Measurements from ENCODE around the gene SP140.

Gene SP140

DNA sequence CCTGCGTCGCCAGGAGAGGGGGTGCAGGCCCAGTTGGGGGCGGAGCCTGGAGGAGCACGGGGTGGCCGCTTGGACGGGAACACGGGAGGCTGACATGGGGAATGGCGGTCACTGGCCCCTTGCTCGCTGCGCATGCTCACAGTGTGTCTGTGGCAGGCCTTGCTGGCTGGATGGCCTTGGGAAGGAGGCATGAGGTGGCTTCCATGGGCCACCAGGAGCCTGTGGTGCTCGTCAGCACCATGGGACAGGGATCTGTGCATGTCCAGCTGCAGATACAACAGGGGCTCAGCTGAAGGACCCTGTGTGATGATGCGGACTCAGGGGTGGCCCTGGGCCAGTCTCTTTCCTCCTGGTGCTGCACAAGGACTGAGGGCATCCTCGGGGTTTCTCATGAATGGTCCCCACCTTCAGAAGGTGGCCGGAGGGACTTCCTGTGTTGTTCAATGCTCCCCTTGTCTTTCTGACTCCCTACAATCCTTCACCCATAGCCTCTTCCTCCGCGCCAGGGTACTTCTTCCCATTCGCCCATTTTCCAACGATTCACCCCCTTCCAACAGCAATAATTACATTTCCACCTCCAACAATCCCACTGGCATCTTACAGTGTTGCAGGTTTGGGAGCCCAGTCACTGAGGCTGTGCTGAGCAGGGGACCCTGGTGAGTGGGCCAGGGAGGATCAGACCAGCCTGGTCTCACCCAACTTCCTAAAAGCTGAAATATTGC lies 98.0 kb downstream of the SP140 start:
- TF ChIP-seq, protein P1, sequence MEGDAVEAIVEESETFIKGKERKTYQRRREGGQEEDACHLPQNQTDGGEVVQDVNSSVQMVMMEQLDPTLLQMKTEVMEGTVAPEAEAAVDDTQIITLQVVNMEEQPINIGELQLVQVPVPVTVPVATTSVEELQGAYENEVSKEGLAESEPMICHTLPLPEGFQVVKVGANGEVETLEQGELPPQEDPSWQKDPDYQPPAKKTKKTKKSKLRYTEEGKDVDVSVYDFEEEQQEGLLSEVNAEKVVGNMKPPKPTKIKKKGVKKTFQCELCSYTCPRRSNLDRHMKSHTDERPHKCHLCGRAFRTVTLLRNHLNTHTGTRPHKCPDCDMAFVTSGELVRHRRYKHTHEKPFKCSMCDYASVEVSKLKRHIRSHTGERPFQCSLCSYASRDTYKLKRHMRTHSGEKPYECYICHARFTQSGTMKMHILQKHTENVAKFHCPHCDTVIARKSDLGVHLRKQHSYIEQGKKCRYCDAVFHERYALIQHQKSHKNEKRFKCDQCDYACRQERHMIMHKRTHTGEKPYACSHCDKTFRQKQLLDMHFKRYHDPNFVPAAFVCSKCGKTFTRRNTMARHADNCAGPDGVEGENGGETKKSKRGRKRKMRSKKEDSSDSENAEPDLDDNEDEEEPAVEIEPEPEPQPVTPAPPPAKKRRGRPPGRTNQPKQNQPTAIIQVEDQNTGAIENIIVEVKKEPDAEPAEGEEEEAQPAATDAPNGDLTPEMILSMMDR (conservative IDR thresholded peaks at IDR 0.05), result no peak
- H3K27ac ChIP-seq, result no peak overlapping the region

DNA sequence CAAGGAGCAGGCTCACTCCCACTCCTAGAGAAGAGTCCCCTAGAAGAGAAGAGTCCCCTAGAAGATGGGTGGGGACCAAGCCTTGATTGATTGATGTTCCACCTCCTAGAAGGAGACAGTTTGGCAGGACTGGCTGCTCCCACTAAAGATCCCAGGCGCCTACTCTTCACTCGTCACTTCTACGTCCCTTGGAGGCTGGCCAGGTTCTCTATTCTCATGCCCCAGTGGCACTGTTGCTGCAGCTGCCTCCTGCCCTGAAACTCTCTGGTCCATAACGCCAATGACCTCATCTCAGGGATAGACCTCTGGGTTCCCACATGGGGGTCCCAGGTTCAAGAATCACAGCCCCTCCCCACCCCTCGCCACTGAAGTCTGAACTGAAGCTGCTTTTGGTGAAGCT lies 99.0 kb downstream of the SP140 start:
- no peak overlapping the region for H3K27ac ChIP-seq
- TF ChIP-seq, protein P1 (conservative IDR thresholded peaks at IDR 0.05), result no peak

GRCh38 chr2:230325316-230326243 lies 100.0 kb downstream of the SP140 start:
- H3K27ac ChIP-seq, result no peak overlapping the region
- TF ChIP-seq, protein P1 (conservative IDR thresholded peaks at IDR 0.05), result no peak

DNA sequence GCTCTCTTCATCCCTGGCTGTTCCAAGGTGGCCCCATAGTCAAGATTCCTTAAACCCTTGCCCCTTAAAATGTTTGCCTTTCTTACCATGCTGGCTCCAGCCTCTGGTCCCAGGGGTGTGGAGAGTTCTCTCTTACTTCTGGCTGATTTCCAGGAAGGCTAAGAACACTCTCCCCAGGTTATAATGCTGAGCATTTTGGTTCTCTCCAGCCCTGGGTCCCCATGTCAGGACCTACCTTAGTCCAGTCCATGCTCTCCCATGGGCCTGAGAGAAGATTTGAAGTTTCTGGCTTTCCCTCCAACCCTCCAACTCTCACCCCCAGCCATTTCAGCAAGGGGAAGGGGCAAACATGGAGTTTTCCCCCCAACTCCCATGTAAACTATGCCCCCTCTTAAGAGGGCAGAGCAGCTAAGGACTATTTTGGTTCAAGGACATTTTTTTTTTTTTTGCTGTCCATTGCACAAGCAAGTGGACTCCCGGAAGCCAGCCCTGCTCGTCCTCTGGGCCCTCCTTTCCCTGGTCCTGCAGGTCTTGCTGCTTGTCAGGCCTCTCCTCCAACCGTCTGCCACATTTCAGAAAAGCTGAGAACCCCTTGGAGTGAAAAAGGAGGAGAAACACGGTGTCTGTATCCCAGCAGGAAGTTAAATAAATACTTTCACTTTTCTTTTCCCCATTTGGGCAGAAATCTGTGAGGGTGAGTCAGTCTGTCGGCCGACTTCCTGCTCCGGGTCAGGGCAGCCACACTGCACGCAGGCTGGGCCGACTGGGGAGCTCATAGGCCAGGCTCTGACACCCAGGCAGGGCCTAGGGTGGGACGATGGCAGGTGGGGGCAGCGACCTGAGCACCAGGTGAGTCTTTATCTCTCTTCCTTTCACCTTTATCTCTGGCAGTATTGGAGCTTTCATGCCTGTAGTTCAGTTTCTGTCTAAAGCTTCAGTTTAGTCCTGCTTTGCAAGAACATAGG lies 101.2 kb downstream of the SP140 start, which contains the start of gene SP140L:
Gene SP140L (plus strand): TSS at position 741 of the 965 bp plus-strand sequence. CDS start 77 bp downstream, at position 818.
- no peak within 1 kb of the TSS for H3K27ac ChIP-seq
- TF ChIP-seq, protein P1 (conservative IDR thresholded peaks at IDR 0.05), result no peak

DNA sequence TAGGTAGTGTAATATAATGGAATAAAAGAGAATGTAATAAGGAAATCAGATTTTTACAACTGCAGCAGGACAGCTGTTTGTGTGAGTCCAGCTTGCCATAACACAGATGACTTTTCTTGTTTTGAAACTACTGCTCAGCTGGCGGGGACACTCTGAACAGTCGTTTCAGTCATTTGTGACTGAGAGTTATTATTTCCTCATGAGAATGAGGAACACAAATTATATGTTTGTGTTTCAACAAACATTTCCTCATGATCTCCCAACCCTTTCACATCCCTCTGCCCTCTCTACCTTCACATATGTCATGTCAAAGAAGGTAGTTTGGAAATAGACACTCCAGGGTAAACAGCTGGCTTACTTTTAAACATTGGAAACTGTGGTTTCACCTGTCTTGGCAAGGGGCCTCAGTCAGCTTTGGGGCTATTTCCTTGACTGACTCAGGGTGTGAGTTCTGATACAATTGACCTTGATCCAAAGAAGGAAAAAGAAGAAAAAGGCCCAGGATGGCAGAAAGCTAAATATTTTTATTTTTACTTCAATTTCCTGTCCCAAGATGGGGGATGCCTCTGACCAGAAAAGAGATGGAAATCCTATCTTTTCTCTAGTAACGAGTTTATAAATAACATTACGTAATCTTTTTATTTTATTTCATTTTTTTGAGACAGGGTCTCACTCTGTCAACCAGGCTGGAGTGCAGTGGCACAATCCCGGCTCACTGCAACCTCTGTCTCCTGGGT lies 102.0 kb downstream of the SP140 start:
- TF ChIP-seq, protein P1 (conservative IDR thresholded peaks at IDR 0.05), result no peak
- no peak overlapping the region for H3K27ac ChIP-seq

GRCh38 chr2:230328155-230328458 lies 102.6 kb downstream of the SP140 start:
- no peak overlapping the region for H3K27ac ChIP-seq
- TF ChIP-seq, protein P1 (conservative IDR thresholded peaks at IDR 0.05), result no peak
